Transverse colon (tissue), 4 donors: ENCODE data around the gene MAP4K1. TPM values are rescaled to one million over a fixed set of nuclear protein-coding genes. Genes with fewer than 3 reads are reported as not detected.

Experiments
- DNase-seq: peaks from one replicate; pipeline ENCODE4 v3.0.0-alpha.2; 2019
- H3K27ac ChIP-seq, 4 donors: fragments of 200-600 bp; sonication (generic); 2 replicates each; pipeline ENCODE4 v1.5.1; 2016 to 2018; ENCODE audit warnings: inconsistent platforms in 4 of 4
- H3K27me3 ChIP-seq: fragments of 200-600 bp; sonication (generic); 2 replicates; pipeline ENCODE4 v1.5.1; 2017; ENCODE audit warnings: inconsistent platforms
- H3K36me3 ChIP-seq, 4 donors: fragments of 200-600 bp; sonication (generic); 2 replicates each; pipeline ENCODE4 v1.5.1; 2017 to 2019; ENCODE audit warnings: inconsistent platforms in 4 of 4
- H3K4me1 ChIP-seq, 4 donors: fragments of 200-600 bp; sonication (generic); 2 replicates each; pipeline ENCODE4 v1.5.1; 2017 to 2020; ENCODE audit warnings: inconsistent platforms in 4 of 4
- H3K4me3 ChIP-seq, 4 donors: fragments of 200-600 bp; sonication (generic); 1 replicate in 1 of 4; 2 replicates in 3 of 4; pipeline versions ENCODE4 v1.5.1 to v1.6.1; 2017 to 2019; ENCODE audit warnings: inconsistent platforms in 4 of 4
- H3K9me3 ChIP-seq, 2 donors: fragments of 200-600 bp; sonication (generic); 2 replicates each; pipeline ENCODE4 v1.5.1; 2017 to 2019; ENCODE audit warnings: inconsistent platforms in 2 of 2
- CTCF ChIP-seq, 5 experiments: fragments of 200-600 bp in 3 of 5; fragments of 450-650 bp in 2 of 5; sonication (generic) in 3 of 5; IDR thresholded peaks; 1 replicate in 2 of 5; 2 replicates in 3 of 5; pipeline ENCODE4 v1.5.1; 2016 to 2017; ENCODE audit warnings: antibody characterized with exemption in 5 of 5, inconsistent platforms in 3 of 5, mild to moderate bottlenecking in 2 of 5, moderate library complexity in 1 of 5
- EP300 ChIP-seq: sonication (generic); formaldehyde crosslinking; IDR thresholded peaks from one replicate; pipeline ENCODE4 v1.6.1; 2017; ENCODE audit warnings: antibody characterized with exemption, low read depth
- POLR2A ChIP-seq: fragments of 450-650 bp; IDR thresholded peaks from one replicate; pipeline ENCODE4 v1.6.1; 2016; ENCODE audit warnings: antibody characterized with exemption, mild to moderate bottlenecking, moderate library complexity
- POLR2AphosphoS5 ChIP-seq, 3 donors: sonication (generic); formaldehyde crosslinking; IDR thresholded peaks; one replicate each; pipeline ENCODE4 v1.6.1; 2016; ENCODE audit warnings: antibody characterized with exemption in 3 of 3
- WGBS, 2 donors: methylation state at CpG; one replicate each; pipeline ENCODE4 v1.1.5; 2018; ENCODE audit warnings: low coverage in 1 of 2; 5-methylcytosine and 5-hydroxymethylcytosine counted together
- in situ Hi-C, 4 donors: fragments of 200-750 bp; cut with MboI; loops; one replicate each; pipeline versions ENCODE4 v1.15.0 to v1.15.1; 2017; ENCODE audit warnings: low sequenced_read_pairs in 3 of 4, low pct_ligation_motif_present in 1 of 4, low pct_unique_long_range_greater_than_20kb in 1 of 4
- intact Hi-C: fragments of 100-400 bp; cut with DNase I; formaldehyde crosslinking; loops from one replicate; pipeline ENCODE4 v1.15.1; 2023; ENCODE audit warnings: low total_unique reads
- total RNA-seq, 4 donors: library from RNA; depleted of rRNA; stranded (reverse); fragments of >200 nt; gene quantifications; one replicate each; pipeline ENCODE4 v1.1.0, GENCODE V29; 2016

The MAP4K1 gene
- total RNA-seq, 4 donors from 2014 or later: 4.0 to 49.0 (median 11.1) TPM; not detected in 1

GRCh38 chr19:38639679-38640078 lies 21.9 kb upstream of the MAP4K1 start:
- Histone ChIP-seq H3K9me3 (no peaks in the 10 kb centered on the region), H3K36me3 (peaks cover 0 to 3% (median 0%) of the 10 kb centered on the region in 4 donors), H3K4me3 (no peak overlapping the region), H3K27me3 (no peaks in the 10 kb centered on the region), H3K4me1 (peaks cover 7 to 60% (median 33%) of the 10 kb centered on the region in 4 donors), H3K27ac (peak overlapping the region; percentile 59 to 76 (median 70))
- no peak for DNase-seq
- 88 to 90% methylated on average over 2 of the region's 2 CpGs for WGBS, 2 donors
- TF ChIP-seq EP300 (no peak), POLR2AphosphoS5 (IDR thresholded peaks at IDR 0.05) (no peak), POLR2A (no peak), CTCF (IDR thresholded peaks at IDR 0.05) (no peak)
- in situ Hi-C loops (no loop called here), intact Hi-C loops (loop anchor here (10.0 kb wide), 2 partner anchors 75 to 235 kb away; partner anchors contain the start of gene FAM98C)

GRCh38 chr19:38638461-38638860 lies 20.7 kb upstream of the MAP4K1 start:
- TF ChIP-seq EP300 (no peak), POLR2AphosphoS5 (IDR thresholded peaks at IDR 0.05) (no peak), POLR2A (no peak), CTCF (IDR thresholded peaks at IDR 0.05) (no peak)
- H3K36me3 ChIP-seq: peaks cover 0 to 3% (median 0%) of the 10 kb centered on the region in 4 donors
- intact Hi-C loops (loop anchor here (10.0 kb wide), 1 partner anchor 234 kb away; the partner anchor contains the start of gene FAM98C), in situ Hi-C loops (no loop called here)
- WGBS, 2 donors: 98% methylated on average over 3 of the region's 3 CpGs; no CpG with 5 or more reads in 1 of the 2 donors
- DNase-seq: no peak
- no peak overlapping the region for H3K4me3 ChIP-seq
- H3K9me3 ChIP-seq: no peaks in the 10 kb centered on the region
- no peaks in the 10 kb centered on the region for H3K27me3 ChIP-seq
- H3K4me1 ChIP-seq: peaks cover 7 to 56% (median 33%) of the 10 kb centered on the region in 4 donors
- H3K27ac ChIP-seq: peak overlapping the region in 2 of 4 donors; percentile 15 to 27

DNA sequence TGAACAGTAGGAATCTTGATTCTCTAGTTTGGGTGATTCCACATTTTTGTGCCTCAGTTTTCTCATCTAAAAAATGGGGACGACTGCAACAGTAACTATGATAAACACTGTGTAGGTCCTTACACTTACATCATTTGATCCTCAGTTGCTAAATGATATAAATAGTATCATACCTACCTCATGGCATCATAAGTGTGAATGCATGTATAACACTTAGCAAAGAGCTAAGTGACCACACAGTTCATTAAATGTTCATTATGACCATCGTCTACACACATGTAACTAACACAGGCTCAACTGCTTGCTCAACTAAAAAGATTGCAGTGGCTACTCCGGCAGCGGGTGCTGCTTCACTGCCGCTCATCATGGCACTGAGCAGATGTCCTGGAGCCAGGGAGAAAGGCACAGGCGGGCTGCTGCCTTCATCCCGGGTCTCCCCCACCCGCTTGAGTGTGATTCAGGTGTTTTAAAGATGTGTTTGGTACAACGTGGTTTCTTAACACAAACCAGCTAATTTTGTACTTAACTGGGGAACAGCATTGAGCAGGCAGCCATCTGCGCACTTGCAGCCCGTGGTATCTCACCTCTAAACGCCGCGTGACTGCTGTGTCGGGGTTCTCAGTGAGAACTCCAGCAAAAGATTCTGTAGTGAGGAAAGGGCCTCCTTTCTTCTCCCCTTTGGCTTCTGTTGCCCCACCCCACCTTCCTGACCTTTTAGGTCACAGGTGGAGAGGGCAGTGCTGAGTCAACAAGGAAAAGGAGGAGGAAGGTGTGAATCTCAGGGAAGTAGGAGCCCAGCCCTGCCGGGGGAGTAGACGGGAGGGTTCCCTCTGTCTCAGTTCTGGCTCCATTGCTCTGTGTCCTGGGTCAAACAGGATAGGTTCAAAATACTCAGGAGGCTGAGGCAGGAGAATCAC lies 18.0 kb upstream of the MAP4K1 start:
- H3K36me3 ChIP-seq: peaks cover 0 to 18% (median 8%) of the 10 kb centered on the region in 4 donors
- intact Hi-C loops: loop anchor here (10.0 kb wide), 1 partner anchor 231 kb away; the partner anchor contains the start of gene FAM98C
- H3K9me3 ChIP-seq: no peaks in the 10 kb centered on the region
- no peak overlapping the region for H3K4me3 ChIP-seq
- H3K27ac ChIP-seq: peak overlapping the region; percentile 69 to 82 (median 78)
- in situ Hi-C loops: no loop called here
- peaks cover 7 to 41% (median 24%) of the 10 kb centered on the region in 4 donors for H3K4me1 ChIP-seq
- WGBS, 2 donors: 78 to 86% methylated on average over 8 to 17 of the region's 17 CpGs
- TF ChIP-seq POLR2AphosphoS5 (IDR thresholded peaks at IDR 0.05): no peak
- TF ChIP-seq POLR2A: no peak
- TF ChIP-seq EP300: no peak
- no peak for TF ChIP-seq CTCF (IDR thresholded peaks at IDR 0.05)
- no peak for DNase-seq
- no peaks in the 10 kb centered on the region for H3K27me3 ChIP-seq
